HepG2 (cell line): Measurements from ENCODE around the gene LMBRD2. TPM values are rescaled to one million over a fixed set of nuclear protein-coding genes. Genes with fewer than 3 reads are reported as not detected.

Source experiments
- ARID3A ChIP-seq: IDR thresholded peaks from 2 replicates; pipeline ENCODE4 v1.6.1; 2012; ENCODE audit warnings: low read depth, low read length, improper control_type of control experiment
- ETV5 ChIP-seq: IDR thresholded peaks from 2 replicates; pipeline ENCODE4 v1.6.1; 2018; ENCODE audit warnings: missing biosample characterization, missing genetic modification reagents, inconsistent platforms, borderline replicate concordance
- GMEB2 ChIP-seq: IDR thresholded peaks from 2 replicates; pipeline ENCODE4 v1.6.1; 2016; ENCODE audit warnings: missing biosample characterization, missing genetic modification reagents, low read depth
- HNRNPK ChIP-seq: fragments of 200-400 bp; formaldehyde crosslinking; IDR thresholded peaks from 2 replicates; pipeline ENCODE4 v1.6.1; 2018; ENCODE audit warnings: low read length, low read depth, moderate library complexity, mild to moderate bottlenecking; ENCODE audit not compliant: poor library complexity, severe bottlenecking
- ISL2 ChIP-seq: sonication (generic); formaldehyde crosslinking; IDR thresholded peaks from 2 replicates; pipeline ENCODE4 v1.5.0; 2020; ENCODE audit warnings: missing genetic modification reagents
- ZBTB46 ChIP-seq: sonication (generic); formaldehyde crosslinking; IDR thresholded peaks from 2 replicates; pipeline ENCODE4 v1.4.0; 2020; ENCODE audit warnings: mild to moderate bottlenecking, missing genetic modification reagents, borderline replicate concordance
- ZNF230 ChIP-seq: sonication (generic); formaldehyde crosslinking; IDR thresholded peaks from 2 replicates; pipeline ENCODE4 v1.4.0; 2020; ENCODE audit warnings: mild to moderate bottlenecking, missing genetic modification reagents
- ZNF333 ChIP-seq: sonication (generic); formaldehyde crosslinking; IDR thresholded peaks from 2 replicates; pipeline ENCODE4 v1.4.0; 2020; ENCODE audit warnings: mild to moderate bottlenecking, missing genetic modification reagents, borderline replicate concordance
- ZNF430 ChIP-seq: sonication (generic); formaldehyde crosslinking; IDR thresholded peaks from 2 replicates; pipeline ENCODE4 v1.9.0; 2021; ENCODE audit warnings: mild to moderate bottlenecking, missing genetic modification reagents
- ZNF576 ChIP-seq: sonication (generic); formaldehyde crosslinking; IDR thresholded peaks from 2 replicates; pipeline ENCODE4 v1.4.0; 2020; ENCODE audit warnings: mild to moderate bottlenecking, missing genetic modification reagents
- ZNF746 ChIP-seq: sonication (generic); formaldehyde crosslinking; IDR thresholded peaks from 2 replicates; pipeline ENCODE4 v1.8.0; 2022; ENCODE audit warnings: mild to moderate bottlenecking, missing genetic modification reagents
- ZNF782 ChIP-seq: sonication (generic); formaldehyde crosslinking; IDR thresholded peaks from 2 replicates; pipeline ENCODE4 v1.4.0; 2020; ENCODE audit warnings: missing genetic modification reagents, mild to moderate bottlenecking, borderline replicate concordance
- ZXDC ChIP-seq: sonication (generic); formaldehyde crosslinking; IDR thresholded peaks from 2 replicates; pipeline ENCODE4 v1.5.0; 2020; ENCODE audit warnings: mild to moderate bottlenecking, missing genetic modification reagents
- polyA plus RNA-seq, 8 experiments: library from polyadenylated mRNA; depleted of rRNA in 3 of 8; stranded (reverse) in 7 of 8; unstranded in 1 of 8; fragments of >200 nt; fragmentation: Illumina TruSeq in 4 of 8; extraction: Trizol in 4 of 8; gene quantifications; 2 replicates each; pipeline versions ENCODE4 v1.2.1 to v1.2.3, GENCODE V29; 2011 to 2016; ENCODE audit warnings: low read depth in 4 of 8, missing spikeins in 1 of 8, mixed read lengths in 1 of 8; ENCODE audit not compliant: insufficient read depth in 1 of 8
- total RNA-seq, 5 experiments: library from RNA; depleted of rRNA; stranded (reverse); fragments of >200 nt; fragmentation: Illumina TruSeq; extraction: Trizol; gene quantifications; 2 replicates each; pipeline ENCODE4 v1.2.3, GENCODE V29; 2016; ENCODE audit warnings: low read depth in 1 of 5

Gene LMBRD2
- total and polyA plus RNA-seq, 2 of the 13 experiments (the other 11 are each of a cell fraction or from before 2014, with no cell fraction given) = 2.0 to 4.7 TPM

GRCh38 chr5:36138900-36139683 lies 12.6 kb downstream of the LMBRD2 start (continued):
- TF ChIP-seq ZXDC (no peak), ZNF746 (CRISPR knock-in tag) (peak; percentile 26; the same call in 1 of the 2 replicates), ETV5 (CRISPR knock-in tag) (0 out of 2 replicates have a peak, but pooled peaks have one; percentile 30), ZNF576 (CRISPR knock-in tag) (no peak), ARID3A (no peak), ZNF333 (CRISPR knock-in tag) (no peak), ZBTB46 (no peak), ISL2 (CRISPR knock-in tag) (peak; percentile 19; the same call in 1 of the 2 replicates), ZNF230 (CRISPR knock-in tag) (0 out of 2 replicates have a peak, but pooled peaks have one; percentile 32), ZNF782 (CRISPR knock-in tag) (no peak; the same call in 1 of the 2 replicates), GMEB2 (CRISPR knock-in tag) (no peak), ZNF430 (CRISPR knock-in tag) (no peak), HNRNPK (no peak)
